Right lobe of liver (tissue), 4 donors: ENCODE measurements around the gene FAM241B.

ENCODE experiments used
- POLR2A ChIP-seq: fragments of 450-650 bp; IDR thresholded peaks from one replicate; pipeline ENCODE4 v1.6.1; 2017; ENCODE audit warnings: antibody characterized with exemption, mild to moderate bottlenecking
- TF ChIP-seq, protein P1 (sequence below), 4 donors: fragments of 200-600 bp in 3 of 4; fragments of 450-650 bp in 1 of 4; IDR thresholded peaks; one replicate each; pipeline versions ENCODE4 v1.5.1 to v1.8.0; 2016 to 2022; ENCODE audit warnings: antibody characterized with exemption in 4 of 4, mild to moderate bottlenecking in 2 of 4
- donor health status: DM: no; HTN: no; CAD: no.
- donor health status: DM: no; HTN: no; CAD: no.
- donor health status: DM: no; HTN: yes; CAD: no.

DNA sequence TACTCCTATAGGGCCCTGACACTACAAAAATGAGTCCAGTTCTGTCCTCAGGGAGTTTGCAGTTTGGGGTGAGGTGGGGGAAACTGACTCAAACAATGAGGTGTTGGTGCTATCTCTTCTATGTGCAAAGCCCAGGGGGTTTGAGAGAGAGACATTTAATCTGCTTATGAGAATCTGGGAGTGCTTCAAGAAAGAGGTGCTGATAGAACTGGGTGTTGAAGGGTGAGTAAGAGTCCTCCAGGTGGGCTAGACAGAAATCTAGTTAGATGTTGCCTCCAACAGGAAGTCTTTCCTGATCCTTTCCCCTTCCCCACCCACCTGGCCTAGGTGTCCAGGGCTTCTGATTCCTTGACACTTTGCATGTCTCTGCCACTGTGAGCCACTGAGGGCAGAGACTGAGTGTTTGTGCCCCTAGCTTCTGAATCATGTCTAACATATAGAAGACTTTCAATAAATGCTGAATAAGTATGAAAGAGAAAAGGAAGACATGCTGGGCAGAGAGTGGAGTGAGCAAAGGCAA lies 53.0 kb downstream of the FAM241B start:
- TF ChIP-seq, protein P1, sequence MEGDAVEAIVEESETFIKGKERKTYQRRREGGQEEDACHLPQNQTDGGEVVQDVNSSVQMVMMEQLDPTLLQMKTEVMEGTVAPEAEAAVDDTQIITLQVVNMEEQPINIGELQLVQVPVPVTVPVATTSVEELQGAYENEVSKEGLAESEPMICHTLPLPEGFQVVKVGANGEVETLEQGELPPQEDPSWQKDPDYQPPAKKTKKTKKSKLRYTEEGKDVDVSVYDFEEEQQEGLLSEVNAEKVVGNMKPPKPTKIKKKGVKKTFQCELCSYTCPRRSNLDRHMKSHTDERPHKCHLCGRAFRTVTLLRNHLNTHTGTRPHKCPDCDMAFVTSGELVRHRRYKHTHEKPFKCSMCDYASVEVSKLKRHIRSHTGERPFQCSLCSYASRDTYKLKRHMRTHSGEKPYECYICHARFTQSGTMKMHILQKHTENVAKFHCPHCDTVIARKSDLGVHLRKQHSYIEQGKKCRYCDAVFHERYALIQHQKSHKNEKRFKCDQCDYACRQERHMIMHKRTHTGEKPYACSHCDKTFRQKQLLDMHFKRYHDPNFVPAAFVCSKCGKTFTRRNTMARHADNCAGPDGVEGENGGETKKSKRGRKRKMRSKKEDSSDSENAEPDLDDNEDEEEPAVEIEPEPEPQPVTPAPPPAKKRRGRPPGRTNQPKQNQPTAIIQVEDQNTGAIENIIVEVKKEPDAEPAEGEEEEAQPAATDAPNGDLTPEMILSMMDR (IDR thresholded peaks at IDR 0.05), result no peak
- TF ChIP-seq POLR2A, result no peak
